HFF-Myc (cell line): ENCODE results near the gene HAT1.

Experiments used
- DNase-seq: peaks from one replicate; pipeline ENCODE4 v3.0.0-alpha.2; 2011; ENCODE audit warnings: low read depth; ENCODE audit errors: extremely low read depth
- H3K4me3 ChIP-seq: replicated peaks from 2 replicates; pipeline ENCODE4 v1.5.1; 2011; ENCODE audit warnings: low read depth, mild to moderate bottlenecking, control low read depth, low read length
- TF ChIP-seq, protein P1 (sequence below): IDR thresholded peaks from 2 replicates; pipeline ENCODE4 v1.5.1; 2012; ENCODE audit warnings: mild to moderate bottlenecking, low read depth, low read length, control low read depth; ENCODE audit errors: missing control alignments

The HAT1 gene

GRCh38 chr2:171939743-171940071 is 17.4 kb downstream of the HAT1 start:
- no peak for DNase-seq
- TF ChIP-seq, protein P1, sequence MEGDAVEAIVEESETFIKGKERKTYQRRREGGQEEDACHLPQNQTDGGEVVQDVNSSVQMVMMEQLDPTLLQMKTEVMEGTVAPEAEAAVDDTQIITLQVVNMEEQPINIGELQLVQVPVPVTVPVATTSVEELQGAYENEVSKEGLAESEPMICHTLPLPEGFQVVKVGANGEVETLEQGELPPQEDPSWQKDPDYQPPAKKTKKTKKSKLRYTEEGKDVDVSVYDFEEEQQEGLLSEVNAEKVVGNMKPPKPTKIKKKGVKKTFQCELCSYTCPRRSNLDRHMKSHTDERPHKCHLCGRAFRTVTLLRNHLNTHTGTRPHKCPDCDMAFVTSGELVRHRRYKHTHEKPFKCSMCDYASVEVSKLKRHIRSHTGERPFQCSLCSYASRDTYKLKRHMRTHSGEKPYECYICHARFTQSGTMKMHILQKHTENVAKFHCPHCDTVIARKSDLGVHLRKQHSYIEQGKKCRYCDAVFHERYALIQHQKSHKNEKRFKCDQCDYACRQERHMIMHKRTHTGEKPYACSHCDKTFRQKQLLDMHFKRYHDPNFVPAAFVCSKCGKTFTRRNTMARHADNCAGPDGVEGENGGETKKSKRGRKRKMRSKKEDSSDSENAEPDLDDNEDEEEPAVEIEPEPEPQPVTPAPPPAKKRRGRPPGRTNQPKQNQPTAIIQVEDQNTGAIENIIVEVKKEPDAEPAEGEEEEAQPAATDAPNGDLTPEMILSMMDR, result no peak
- no peak overlapping the region for H3K4me3 ChIP-seq

DNA sequence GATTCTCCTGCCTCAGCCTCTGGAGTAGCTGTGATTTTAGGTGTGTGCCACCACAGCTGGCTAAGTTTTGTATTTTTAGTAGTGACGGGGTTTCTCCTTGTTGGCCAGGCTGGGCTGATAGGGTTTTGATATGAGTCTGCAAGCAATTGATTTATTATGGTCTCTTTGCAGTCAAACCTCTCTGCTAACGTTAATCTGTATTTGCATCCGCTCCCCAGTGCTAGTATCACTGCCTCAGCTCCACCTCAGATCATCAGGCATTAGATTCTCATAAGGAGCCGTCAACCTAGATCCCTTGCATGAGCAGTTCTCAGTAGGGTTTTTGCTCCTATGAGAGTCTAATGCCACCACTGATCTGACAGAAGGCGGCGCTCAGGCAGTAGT is 19.0 kb downstream of the HAT1 start:
- TF ChIP-seq, protein P1, result no peak
- no peak for DNase-seq
- H3K4me3 ChIP-seq, result no peak overlapping the region

DNA sequence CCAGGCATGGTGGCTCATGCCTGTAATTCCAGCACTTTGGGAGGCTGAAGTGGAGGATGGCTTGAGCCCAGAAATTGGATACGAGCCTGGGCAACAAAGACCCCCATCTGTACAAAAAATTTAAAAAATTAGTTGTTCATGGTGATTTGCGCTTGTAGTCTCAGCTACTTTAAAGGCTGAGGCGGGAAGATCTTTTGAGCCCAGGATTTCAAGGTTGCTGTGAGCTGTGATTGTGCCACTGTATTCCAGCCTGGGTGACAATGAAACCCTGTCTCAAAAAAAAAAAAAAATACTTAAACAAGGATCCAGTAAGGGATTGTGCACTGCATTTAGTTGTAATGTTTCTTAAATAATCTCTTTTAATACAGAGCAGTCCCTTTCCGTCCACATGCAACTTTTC is 21.6 kb downstream of the HAT1 start:
- DNase-seq, result no peak
- TF ChIP-seq, protein P1, result no peak

GRCh38 chr2:171952276-171952675 is 30.0 kb downstream of the HAT1 start:
- TF ChIP-seq, protein P1, result no peak
- no peak for DNase-seq
- no peak overlapping the region for H3K4me3 ChIP-seq

More for the DNA sequence above, 21.6 kb downstream of the HAT1 start:
- H3K4me3 ChIP-seq, result no peak overlapping the region

- no peak for DNase-seq
- no peak overlapping the region for H3K4me3 ChIP-seq
- TF ChIP-seq, protein P1, result no peak
Observed at GRCh38 chr2:171952748-171953147, 30.5 kb downstream of the HAT1 start.

DNA sequence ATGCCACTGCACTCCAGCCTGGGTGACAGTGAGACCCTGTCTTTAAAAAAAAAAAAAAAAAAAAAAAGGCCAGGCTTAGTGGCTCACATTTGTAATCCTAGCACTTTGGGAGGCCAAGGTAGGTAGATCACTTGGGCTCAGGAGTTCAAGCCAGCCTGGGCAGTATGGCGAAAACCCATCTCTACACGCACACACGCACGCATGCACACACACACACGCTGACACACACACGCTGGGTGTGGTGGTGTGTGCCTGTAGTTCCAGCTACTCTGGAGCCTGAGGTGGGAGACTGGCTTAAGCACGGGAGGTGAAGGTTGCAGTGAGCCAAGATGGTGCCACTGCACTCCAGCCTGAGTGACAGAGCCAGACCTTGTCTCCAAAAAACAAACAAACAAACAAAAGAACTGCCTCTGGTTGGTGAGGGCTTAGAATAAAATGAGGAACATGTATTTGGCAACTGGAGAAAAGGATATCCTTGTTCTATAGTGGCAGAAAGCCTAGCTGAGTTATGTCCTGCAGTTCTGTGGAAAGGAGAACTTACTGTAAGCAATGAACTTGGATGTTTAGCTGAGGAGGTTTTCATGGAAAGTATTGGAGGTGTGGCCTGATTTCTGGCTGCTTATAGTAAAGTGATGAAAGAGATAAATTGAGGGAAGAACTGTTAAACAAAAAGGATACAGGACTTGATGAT is 34.0 kb downstream of the HAT1 start:
- no peak for DNase-seq
- H3K4me3 ChIP-seq, result no peak overlapping the region
- TF ChIP-seq, protein P1, result no peak

DNA sequence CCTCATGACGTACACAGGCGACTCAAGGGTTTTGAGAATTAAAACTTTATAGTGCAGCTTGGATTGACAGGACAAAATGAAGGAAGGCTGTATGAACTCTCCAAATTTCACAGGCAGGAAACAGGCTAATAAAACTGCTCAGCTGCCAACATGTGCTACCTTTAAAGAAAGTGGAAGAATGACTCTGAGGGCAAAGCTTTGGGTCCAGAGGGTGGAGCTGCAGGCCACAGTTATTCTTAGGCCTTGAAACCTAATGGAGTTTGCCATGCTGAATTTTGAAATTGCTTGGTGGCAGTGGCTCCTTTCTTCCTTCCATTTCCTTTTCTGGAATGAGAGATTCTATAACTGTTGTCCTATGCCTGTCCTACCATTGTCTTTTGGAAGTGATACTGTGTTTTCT is 34.8 kb downstream of the HAT1 start:
- no peak overlapping the region for H3K4me3 ChIP-seq
- TF ChIP-seq, protein P1, result peak; percentile 31
- DNase-seq, result peak; percentile 25
